Stimulated activated CD8-positive, alpha-beta memory T cell treated with anti-CD3 and anti-CD28 coated beads, Interleukin-4, amount 100 ng/mL, for 4 hours (primary cell): ENCODE measurements around the gene DHX8.
"Not testable (repeated sequence)": the region's sequence is repeated elsewhere in the genome, so short reads cannot be mapped to it uniquely, and the experiment has no call there.

Source experiments
- DNase-seq, 2 donors: peaks; one replicate each; pipeline ENCODE4 v3.0.0-alpha.2; 2020; ENCODE audit warnings: low read depth in 2 of 2, low spot score in 1 of 2

Gene DHX8

DNA sequence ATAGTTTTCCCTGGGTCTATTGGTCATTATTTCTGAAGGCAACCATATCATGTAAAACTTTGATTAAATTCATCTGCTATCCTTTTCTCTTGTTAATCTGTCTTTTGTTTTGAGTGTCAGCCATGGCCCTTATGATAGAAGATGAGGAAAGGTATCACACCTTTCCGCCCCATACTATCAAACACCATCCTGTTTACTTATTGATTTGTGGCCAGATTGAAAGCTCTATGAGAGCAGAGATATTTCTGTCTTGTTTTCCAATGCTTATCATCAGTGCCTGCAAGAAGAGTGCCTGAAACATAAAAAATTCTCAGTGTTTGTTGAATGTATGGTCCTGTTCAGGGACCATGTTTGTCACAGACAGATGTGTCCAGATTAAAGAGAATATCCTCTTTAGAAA, 22.6 kb upstream of the DHX8 start:
- no peak for DNase-seq

DNA sequence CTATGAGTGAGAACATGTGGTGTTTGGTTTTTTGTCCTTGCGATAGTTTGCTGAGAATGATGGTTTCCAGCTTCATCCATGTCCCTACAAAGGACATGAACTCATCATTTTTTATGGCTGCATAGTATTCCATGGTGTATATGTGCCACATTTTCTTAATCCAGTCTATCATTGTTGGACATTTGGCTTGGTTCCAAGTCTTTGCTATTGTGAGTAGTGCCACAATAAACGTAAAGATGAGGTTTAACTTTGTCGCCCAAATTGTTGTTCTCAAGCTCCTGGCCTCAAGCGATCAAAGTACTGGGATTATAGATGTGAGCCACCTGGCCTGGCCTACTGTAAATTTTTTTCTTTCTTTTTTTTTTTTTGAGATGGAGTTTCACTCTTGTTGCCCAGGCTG, 21.2 kb upstream of the DHX8 start:
- not testable (repeated sequence) for DNase-seq

DNA sequence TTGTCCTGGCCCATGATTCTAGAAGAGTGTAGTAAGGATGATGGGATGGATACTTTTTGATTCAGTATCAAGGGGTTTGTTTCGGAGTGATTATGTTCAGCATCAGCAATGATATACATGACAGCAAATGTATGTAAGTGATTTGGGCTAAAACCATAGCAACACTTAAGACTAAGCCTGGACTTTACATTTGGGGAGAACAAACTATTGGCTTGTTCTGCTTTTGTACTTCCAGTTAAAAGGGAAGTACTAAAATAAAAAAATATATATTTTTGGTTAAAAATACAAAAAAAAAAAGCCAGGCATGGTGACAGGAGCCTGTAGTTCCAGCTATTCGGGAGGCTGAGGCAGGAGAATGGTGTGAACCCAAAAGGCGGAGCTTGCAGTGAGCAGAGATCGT, 20.5 kb upstream of the DHX8 start:
- no peak for DNase-seq

DNA sequence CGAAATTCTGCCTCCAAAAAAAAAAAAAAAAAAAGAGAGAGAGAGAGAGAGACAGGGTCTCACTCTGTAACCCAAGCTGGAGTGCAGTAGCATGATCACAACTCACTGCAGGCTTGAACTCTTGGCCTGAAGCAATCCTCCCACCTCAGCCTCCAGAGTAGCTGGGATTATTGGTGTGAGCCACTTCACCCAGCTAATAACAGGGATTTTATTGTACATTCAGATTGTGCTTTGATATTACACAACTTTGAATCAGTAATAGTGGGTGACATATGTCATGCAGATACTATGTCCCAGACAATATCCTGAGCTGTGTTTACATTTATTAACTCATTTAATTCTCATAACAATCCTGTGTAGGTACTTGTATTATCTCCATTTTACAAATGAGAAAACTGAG, 19.7 kb upstream of the DHX8 start:
- no peak for DNase-seq

DNA sequence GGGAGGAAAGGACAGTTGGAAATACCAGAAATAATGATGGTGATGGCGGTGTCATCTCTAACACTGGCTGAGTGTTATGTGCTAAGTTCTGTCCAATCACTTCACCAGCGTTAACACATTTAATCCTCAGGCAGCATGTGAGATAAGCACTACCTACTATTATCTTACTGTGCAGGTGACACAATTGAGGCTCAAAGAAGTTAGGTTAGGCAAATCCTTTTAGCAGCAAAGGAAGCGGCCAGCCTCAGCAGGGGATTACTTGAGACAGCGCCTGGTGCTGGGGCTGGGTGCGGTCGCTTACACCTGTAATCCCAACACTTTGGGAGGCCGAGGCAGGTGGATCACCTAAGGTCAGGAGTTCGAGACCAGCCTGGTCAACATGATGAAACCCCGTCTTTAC, 18.7 kb upstream of the DHX8 start:
- no peak for DNase-seq

DNA sequence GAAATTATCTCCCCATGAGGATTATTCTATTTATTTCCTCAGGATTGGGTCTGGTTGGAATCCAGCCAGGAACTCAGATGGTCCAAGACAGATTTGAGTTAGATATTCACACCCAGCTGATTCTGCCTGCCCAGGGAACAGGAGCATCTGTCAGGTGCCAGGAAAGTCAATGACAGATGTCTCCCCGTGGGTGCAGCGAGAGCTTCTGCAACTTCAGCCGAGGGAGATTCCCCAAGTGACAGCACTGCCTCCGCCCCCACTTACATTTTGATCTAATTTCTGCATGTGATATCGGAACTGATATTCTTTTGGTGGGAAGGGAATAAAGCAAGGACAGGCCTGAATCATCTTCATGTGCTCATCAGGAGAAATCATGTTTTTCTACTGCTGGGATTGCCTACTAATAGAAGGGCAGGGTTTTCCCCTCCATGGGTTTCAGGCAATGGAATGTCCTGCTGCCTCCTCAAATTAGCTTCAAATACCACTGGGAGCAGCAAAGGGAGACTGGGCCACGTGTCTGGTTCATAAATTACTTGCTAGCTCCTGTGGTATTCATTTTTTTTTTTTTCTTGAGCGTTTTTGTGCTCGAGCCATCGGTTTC, 15.7 kb upstream of the DHX8 start:
- DNase-seq, result no peak

DNA sequence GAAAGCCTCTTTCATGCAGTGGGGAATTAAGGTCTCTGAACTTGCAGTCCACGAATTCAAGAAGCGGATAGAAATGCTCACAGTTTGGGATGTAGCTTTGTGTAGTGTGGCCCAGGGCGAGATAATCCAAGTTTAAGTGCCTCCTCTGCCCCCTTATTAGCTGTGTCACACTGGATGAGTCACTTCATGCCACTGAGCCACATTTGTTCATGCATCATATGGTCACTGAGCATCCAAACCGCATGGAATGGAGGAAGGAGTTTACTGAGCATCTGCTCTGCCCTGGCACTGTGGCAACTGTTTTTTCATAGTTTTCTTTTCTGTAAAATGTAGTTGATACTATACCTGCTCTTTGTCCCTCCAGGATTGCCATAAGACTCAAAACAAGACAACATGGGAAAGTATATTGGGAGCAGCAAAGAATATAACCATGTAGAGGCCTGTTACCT, 15.1 kb upstream of the DHX8 start:
- no peak for DNase-seq

DNA sequence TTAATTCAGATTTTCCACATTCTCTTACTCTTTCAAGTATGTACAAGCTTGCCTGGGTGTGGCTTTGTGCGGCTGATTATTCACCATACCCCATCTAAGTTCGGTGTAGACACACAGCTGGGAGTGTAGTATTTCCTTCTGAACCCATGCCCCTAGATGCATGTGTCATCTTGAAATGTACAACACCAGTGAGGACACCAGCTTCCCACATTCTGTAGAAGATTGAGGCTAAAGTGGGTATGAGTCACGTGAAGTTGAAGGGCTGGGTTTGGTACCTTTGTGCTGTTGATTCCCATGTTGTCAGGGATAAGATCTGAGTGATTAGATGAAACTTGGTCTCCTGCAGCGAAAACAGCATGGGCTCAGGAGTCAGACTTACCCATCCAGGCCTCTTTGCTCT, 14.6 kb upstream of the DHX8 start:
- DNase-seq, result no peak

DNA sequence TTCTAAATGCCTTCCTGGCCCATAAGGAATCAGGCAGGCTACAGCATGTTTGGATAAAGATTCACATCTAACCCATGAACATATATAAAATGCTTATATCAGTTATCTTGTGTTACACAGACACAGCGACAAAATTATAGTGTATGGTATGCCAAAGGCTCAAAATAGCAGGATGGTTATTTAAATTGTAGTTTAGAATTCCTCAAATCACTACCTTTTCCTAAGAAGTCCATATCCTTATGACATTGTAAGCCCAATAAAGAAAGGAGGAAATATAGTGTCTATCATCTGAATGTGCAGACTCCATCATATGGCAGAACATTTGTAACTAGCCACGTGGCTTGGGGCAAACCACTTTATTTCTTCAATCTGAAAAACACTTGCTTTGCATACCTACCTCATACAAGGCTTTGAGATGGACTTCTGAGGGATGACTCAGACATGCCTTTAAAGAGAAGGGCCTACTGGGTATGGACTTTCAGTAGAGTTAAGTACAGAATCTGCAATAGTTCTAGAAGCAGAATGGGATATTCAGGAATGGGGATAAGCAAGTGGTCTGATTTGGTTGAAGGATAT, 12.1 kb upstream of the DHX8 start:
- DNase-seq, result no peak

DNA sequence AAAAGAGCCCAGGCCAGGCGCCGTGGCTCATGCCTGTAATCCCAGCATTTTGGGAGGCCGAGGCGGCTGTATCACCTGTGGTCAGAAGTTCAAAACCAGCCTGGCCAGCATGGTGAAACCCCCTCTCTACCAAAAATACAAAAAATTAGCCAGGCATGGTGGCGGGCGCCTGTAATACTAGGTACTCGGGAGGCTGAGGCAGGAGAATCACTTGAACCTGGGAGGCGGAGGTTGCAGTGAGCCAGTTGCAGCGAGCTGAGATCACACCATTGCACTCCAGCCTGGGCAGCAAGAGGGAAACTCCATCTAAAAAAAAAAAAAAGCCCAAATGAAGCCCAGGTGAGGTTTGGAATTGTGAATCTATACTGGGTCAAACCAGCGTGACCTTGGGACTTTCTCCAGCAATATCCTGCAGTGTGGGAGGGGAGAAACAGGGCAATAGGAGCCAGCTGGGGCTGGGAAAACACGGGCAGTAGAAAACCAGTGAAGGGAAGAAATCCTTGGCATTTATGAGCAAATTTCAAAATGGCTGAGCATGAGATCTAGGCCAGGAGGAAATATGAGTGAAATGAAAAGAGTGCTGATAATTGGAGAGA, 8.2 kb upstream of the DHX8 start:
- no peak for DNase-seq

DNA sequence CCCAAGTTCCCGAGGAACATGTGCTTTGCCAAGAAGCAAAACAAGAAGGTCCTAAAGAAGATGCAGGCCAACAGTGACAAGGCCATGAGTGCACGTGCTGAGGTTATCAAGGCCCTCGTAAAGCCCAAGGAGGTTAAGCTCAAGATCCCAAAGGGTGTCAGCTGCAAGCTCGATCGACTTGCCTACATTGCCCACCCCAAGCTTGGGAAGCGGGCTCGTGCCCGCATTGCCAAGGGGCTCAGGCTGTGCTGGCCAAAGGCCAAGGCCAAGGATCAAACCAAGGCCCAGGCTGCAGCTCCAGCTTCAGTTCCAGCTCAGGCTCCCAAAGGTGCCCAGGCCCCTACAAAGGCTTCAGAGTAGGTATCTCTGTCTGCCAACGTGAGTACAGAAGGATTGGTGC, 7.5 kb upstream of the DHX8 start:
- not testable (repeated sequence) for DNase-seq

DNA sequence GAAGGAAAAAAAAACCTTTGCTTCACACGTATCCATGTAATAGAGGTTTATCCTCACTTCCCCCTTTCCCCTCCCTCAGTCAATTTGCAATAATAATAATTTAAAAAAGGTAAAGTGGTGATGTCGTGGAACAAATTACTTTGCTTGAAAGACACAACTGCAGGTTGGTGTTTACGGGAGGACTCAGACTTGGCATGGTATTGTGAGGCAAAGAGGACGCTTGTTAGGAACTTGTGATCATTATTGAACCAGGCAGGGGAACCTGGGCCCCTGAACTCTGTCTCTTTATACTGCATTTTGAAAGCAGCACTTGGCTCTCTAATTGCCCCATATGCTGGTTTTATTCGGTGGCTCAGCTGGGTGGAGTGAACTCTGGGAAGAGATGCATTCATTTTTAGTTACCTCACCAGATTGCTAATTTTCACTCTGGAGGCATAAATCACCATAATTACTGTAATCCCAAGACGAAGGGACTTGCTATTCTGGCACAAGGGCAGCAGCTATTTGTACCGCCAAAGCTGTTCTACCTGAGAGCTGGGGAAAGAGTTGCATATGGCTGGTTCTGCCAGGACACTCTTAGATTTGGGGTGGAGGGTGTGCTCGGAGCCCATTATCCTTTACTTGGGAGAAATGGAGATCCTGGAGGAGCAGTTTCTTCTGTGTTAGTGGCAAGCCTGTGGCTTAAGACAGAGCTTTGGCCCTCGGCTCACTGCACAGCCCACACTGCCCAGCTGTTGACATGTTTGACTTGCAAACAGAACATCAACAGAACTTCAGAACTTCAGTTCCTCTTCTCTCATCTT, 5.7 kb upstream of the DHX8 start:
- no peak for DNase-seq

DNA sequence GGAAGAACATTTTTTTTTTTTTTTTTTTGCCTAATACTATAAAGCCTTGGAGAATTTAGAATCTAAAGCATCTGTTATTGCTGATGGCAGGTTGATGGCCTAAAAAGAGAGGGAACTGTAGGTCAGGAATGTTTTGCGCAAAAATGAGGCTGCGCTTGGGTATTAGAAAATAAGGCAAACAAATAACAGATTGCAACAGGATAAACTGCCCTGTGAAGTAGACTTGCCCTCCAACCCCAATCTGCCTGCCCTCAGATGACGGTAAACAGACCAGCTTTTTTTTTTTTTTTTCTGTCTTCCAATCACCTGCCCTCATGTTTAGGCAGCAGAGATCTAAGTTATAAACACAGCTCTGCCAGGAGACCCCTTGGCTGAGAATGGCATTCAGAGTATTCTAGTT, 3.8 kb upstream of the DHX8 start:
- no peak for DNase-seq

DNA sequence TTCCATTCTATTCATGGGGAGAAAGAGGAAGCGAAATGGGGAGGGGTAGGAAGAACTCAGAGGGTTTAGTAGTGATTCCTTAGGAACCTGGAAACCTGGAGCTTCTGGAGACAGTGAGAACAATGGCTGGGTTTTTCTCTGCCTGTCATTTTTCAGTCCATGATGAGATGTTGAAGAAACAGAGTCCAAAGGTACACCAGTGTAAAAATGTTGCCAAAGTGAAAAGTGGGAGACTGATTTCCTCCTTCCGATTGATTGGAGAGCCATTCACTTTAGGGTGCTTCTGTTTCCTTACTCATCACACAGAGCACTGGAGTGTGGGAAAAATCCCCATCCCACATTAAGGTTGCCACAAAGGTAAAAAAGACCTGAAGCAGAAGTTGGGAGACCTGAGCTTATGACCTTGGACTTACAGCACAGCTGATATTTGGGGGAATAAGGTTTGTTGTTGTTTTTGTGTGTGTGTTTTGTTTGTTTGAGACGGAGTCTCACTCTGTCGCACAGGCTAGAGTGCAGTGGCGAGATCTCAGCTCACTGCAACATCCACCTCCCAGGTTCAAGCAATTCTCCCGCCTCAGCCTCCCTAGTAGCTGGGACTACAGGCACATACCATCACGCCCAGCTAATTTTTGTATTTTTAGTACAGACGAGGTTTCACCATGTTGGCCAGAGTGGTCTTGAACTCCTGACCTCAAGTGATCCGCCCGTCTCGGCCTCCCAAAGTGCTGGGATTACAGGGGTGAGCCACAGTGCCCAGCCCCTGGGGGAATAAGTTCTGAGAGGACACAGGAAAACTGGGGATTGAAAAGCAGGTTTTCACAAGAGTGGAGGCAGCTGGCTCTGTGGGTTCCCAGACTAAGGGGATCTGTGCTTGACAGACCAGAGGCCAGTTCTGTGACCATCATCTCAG, 1.4 kb upstream of the DHX8 start:
- no peak for DNase-seq

DNA sequence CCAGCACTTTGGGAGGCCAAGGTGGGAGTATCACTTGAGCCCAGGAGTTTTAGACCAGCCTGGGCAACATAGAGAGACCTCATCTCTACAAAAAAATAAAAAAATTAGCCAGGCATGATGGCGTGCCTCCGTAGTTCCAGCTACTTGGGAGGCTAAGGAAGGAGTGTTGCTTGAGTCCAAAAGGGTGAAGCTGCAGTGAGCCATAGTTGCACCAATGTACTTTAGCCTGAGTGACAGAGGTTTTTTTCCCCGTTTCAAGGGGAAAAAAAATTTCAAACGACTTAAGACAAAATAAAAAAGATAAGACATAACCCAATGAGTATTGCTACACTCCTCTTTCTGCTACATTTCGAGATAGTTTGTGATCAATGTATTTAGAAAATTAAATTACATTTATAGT, 6.8 kb downstream of the DHX8 start:
- DNase-seq, result no peak

DNA sequence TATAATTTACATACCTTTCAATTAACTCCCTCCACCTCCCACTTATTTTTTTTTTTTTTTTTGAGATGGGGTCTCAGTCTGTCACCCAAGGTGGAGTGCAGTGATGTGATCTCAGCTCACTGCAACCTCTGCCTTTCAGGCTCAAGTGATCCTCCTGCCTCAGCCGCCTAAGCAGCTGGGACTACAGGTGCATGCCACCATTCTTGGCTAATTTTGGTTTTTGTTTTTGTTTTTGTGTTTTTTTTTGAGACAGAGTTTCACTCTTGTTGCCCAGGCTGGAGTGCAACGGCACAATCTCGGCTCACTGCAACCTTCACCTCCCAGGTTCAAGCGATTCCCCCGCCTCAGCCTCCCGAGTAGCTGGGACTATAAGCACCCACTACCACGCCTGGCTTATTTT, 25.7 kb downstream of the DHX8 start:
- DNase-seq, result not testable (repeated sequence)

DNA sequence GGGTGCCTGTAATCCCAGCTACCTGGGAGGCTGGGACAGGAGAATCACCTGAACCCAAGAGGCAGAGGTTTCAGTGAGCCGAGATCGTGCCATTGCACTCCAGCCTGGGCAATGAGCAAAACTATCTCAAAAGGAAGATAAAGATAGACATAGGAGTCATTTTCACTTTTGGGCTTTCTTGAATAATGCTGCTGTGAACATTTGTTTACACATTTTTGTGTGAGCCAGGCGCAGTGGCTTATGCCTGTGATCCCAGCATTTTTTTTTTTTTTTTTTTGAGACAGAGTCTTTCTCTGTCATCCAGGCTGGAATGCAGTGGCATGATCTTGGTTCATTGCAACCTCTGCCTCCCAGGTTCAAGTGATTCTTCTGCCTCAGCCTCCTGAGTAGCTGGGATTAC, 27.4 kb downstream of the DHX8 start:
- not testable (repeated sequence) for DNase-seq

DNA sequence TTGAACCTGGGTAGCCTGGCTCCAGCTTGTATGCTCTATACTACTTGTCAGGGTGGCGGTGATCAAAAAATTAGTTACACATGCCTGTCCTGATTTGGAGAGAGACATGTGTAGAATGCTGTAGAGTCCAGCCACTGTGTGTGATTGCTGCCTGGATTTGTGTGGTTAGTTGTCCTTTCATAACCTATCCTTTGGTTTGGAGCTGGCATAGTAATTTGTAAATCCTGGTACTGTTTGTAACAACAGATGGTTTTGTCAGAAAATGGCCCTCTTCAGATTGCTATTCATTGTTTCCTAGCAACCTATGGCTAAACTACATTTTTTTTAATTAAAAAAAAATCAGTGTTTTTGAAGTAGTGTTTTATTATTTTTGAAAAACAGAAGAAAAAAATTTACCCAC, 31.9 kb downstream of the DHX8 start:
- DNase-seq, result no peak

DNA sequence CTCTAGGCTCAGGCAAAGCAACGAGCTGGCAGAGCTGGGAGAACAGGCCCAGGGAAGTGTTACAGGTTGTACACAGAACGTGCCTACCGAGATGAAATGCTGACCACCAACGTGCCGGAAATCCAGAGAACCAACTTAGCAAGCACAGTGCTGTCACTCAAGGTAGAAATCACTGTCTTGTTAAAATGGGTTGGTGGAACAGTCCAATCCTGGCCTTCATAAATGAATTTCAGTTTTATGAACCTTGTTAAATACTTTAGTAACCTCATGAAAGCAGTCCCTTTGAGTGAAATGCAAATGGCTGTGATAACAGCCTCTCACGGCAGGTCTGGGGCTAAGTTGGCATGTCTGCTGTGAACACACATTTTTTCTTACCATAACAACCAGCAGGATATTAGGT, 33.4 kb downstream of the DHX8 start:
- DNase-seq, result no peak

DNA sequence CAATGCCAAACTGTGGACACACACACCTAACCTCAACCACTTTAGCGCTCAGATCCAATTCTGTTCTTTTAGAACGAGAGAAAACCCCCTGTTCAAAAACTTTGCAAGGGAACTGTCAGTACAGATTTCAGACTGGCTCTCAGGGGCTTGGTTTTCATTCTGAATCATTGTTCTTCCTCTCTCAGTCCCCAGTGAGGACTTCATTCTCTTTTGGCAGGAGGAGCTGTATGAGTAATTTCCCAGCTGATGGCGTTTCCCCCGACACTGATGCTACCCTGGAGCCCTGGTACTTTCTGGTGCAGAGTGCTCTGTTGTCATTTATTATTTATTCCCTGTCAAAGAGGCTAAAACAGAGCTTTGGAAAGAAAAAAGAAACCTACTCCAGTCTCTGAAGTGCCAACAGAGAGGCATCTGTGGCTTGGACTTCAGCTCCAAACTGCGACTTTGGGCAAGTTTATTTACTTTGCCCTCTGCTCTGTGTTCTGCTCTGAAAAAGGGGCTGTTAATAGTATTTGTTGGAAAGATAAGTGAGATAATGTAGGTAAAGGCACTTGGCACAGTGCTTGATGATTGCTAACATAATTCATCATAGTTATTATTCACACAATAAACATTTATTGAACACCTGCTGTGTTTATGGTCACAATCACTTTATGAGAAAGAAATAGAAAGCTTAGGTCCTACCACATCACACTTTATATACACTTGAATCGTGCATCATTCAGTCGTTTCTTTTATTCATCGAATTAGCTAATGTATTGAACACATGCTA, 34.0 kb downstream of the DHX8 start:
- DNase-seq, result no peak
